HG02884 (cell line): Measurements from ENCODE around the gene ARL4D.
A peak's percentile ranks its signal among the peaks of the same experiment; 100 is the strongest.
"Not testable (repeated sequence)": the region's sequence is repeated elsewhere in the genome, so short reads cannot be mapped to it uniquely, and the experiment has no call there.

Experiments
- ATAC-seq: cut with Tn5 transposase; IDR thresholded peaks from one replicate; pipeline ENCODE4 v1.9.1; 2021; ENCODE audit warnings: mild to moderate bottlenecking, moderate library complexity; ENCODE audit not compliant: unreplicated experiment

The ARL4D gene, protein sequence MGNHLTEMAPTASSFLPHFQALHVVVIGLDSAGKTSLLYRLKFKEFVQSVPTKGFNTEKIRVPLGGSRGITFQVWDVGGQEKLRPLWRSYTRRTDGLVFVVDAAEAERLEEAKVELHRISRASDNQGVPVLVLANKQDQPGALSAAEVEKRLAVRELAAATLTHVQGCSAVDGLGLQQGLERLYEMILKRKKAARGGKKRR

GRCh38 chr17:43398724-43399595 is at the start of gene ARL4D:
ARL4D (plus strand) TSS chr17:43398993; CDS start chr17:43399733, 740 bp downstream.
- ATAC-seq = no peak

DNA sequence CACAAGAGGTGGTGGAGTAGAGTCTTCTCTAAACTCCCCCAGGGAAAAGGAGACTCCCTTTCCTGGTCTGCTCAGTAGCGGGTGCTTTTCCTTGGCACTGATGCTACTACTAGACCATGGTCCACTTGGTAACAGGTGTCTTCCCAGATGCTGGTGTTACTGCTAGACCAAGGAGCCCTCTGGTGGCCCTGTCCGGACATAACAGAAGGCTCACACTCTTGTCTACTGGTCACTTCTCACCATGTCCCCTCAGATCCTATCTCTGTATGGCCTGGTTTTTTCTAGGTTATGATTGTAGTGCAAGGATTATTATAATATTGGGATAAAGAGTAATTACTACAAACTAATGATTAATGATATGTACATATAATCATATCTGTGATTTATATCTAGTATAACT is 49.7 kb upstream of the ARL4D start:
- ATAC-seq = no peak

DNA sequence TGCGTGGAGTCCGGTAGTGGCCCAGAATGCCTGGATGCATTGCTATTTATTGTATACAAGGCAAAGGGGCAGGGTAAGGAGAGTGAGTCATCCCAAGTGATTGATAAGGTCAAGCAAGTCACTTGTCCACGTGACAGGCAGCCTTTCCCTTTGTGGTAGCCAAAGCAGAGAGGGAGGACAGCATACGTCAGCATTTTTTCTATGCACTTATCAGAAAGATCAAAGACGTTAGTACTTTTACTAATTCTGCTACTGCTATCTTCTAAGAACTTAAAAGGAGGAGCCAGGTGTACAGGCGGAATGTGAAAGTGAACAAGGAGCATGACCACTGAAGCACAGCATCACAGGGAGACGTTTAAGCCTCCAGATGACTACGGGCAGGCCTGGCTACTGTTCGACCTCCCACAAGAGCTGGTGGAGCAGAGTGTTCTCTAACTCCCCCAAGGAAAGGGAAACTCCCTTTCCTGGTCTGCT is 47.9 kb upstream of the ARL4D start:
- ATAC-seq = no peak

DNA sequence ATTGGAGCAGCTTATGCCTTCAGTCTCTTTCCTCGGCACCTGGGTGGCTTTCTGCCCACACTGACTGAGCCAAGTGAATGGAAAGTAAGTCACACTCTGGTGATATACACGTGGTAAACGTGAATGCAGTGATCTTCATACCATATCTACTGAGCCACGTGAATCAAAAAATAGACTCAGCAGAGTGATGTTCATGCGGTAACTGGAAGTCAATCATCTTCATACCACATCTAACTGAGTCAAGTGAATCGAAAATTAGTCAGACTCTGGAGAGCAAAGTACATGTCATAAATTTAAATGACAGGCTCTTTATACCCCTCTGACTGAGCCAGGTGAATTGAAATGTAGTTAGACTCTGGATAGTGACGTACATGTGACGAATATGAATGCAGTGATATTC is 47.1 kb upstream of the ARL4D start:
- no peak for ATAC-seq

DNA sequence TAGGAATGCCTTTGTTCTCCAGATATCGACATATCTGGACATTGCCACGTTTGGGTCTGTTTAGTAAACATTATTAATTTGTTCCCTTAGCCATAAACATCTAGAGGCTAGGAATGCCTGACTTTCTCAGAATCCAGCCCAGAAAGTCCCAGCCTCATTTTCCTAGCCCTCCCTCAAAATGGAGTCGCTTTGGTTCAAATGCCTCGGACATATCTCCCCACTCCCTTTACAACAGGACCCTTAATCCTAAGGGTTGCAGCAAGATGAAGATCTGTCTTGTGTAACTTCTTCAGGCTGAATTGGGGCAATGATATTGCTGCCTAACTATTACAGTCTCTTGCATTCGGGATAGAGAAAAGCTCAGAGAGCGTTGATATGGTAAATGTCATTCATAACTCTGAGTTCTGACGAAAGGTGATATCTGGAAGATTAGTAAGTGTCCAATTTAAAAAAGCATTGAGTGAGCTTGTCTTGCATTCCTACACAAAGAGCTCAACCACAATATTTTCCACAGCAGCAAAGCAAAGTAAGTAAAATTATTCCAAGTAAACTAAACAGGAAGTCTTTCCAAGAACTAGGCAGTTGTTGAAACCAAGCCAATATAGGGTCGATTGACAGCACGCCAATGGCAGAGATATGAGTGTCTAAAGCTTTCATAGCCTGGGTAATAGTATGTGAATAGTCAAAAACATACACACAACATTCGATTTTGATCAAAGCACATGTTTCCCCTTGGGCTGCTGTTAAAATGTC is 46.0 kb upstream of the ARL4D start:
- no peak for ATAC-seq

DNA sequence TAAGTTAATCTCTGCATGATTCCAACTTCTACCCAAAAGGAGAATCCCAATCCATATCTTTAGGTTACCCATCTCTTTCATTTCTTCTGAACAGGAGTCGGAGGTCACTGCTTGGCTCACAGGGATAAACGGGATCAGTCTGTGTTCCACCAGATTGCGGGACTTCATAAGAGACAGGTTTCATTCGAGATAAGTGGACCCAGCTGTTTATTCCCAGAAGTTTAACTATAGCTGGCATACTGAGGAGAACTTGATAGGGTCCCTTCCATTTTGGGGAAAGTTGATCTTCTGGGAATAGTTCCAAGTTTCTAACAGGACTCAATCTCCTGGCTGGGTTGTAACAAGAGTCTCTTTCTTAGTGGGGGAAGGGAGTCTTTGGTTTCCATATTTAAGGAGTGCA is 45.4 kb upstream of the ARL4D start:
- ATAC-seq = no peak

GRCh38 chr17:43354371-43354770 is 44.4 kb upstream of the ARL4D start:
- no peak for ATAC-seq

DNA sequence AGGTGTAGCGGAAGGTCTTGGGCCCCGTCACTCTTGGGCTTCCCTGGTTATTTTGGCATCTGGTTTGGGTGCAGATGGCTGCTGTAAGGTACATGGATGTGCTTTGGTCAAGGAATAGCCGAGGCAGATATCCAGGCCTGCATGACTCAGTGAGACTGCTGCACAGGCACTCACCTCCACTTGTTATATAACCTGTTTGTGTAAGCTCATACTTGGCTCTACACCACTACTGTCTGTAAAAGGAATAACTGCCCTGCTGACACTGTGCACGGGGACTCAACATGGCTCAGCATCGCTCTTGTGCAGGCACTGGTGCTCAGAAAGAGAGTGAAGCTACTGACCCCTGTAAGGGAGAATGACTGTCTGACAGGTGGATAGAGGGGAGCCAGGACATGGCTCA is 42.3 kb upstream of the ARL4D start:
- no peak for ATAC-seq

DNA sequence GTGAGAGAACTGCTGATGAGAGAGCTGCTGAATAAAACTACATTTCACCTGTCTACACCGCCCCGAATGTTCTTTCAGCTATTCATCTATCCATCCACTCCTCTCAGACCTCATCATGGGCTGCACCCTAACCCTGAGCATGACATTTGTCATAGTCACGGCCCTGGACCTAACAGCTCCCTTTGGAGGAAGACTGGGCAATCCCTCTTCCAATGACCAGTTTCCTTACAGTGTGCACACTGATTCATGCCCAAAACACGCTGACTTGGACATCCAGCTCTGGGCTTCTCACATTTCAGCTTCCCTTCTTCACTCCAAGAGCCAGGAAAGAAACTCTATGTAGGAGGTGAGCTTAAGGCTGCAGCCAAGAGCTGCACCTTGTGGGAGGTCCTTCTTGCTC is 41.8 kb upstream of the ARL4D start:
- no peak for ATAC-seq

- ATAC-seq = no peak
These were observed 39.2 kb upstream of the ARL4D start for GRCh38 chr17:43359469-43360110.

DNA sequence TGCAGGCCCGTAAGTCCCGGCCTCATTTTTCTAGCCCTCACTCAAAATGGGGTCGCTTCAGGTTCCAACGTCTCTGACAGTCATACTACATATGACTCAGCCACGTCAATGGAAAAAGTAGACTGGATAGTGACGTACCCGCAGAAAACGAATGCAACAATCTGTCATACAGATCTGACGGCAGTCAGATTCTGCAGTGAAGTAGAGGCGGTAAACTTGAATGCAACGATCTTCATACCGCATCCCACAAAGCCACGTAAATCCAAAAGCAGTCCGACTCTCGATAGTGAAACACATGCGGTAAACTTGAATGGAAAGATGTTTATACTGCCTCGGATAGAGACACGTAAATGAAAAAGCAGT is 38.4 kb upstream of the ARL4D start:
- peak; percentile 22 for ATAC-seq

GRCh38 chr17:43360739-43361505 is 37.9 kb upstream of the ARL4D start:
- peak; percentile 75 for ATAC-seq

GRCh38 chr17:43363181-43363925 is 35.4 kb upstream of the ARL4D start:
- ATAC-seq = no peak

DNA sequence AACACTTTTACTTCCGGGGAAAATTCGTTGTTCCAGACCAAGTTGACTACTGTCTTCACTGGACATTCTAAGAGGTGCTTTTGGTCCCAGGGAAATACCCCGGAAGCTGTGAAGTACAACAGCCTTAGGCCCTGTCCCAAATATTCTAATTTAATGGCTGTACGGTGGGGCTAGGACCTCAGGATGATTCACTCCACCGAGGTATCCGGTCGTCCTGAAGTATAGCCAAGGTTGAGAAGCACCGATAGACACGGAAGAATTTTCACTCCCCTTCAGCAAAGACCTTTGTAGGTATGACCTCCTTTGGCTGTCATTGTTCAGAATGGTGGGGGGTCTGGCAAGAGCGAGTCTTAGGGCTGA is 34.9 kb upstream of the ARL4D start:
- no peak for ATAC-seq

DNA sequence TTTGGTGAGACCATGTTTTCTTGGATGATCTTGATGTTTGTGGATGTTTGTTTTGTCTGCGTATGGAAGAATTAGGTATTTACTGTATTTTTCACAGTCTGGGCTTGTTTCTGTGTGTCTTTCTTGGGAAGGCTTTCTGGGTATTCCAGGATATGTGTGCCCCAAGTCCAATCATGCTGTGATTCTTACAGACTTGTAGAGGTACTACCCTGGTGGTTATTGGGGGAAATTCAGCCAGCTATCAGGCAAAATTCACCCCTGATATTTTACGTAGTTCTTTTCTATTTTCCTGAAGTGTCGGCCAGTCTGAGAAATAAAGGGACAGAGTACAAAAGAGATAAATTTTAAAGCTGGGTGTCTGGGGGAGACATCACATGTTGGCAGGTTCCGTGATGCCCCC is 33.4 kb upstream of the ARL4D start:
- ATAC-seq = no peak

- ATAC-seq = not testable (repeated sequence)
These were observed 32.9 kb upstream of the ARL4D start for GRCh38 chr17:43365921-43366320.

DNA sequence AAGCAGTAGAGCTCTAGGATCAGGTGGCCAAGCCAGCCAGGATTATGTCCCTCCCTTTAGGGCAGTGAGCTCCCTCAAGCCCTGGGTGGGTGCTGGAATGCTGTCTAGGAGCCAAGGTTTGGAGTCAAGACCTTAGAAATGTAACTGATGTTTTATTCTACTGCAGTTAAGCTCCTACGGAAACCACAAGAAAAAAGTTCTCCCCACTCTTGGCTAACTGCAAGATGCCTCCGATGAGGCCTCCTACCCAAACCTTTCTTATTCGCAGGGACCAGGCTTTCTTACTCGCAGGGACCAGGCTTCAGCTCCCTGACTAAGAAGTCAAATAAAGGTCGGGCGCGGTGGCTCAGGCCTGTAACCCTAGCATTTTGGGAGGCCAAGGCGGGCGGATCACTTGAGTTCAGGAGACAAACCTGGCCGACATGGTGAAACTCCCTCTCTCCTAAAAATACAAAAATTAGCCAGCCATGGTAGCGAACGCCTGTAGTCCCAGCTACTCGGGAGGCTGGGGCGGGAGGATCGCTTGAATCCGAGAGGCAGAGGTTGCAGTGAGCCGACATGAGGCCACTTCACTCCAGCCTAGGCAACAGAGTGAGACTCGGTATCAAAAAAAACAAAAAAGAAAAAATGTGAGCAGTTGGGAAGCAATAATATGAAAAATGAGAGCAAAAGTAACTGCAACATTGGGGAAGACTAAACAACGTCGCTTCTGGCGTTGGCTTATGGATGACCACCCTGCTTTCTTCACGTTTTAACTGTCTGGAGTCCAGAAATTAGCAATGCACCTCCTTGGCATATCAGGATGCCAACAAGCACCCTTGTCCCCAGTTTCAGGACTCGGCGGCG is 31.7 kb upstream of the ARL4D start:
- no peak for ATAC-seq

GRCh38 chr17:43367737-43368242 is 31.0 kb upstream of the ARL4D start:
- no peak for ATAC-seq
